HepG2 (cell line): ENCODE measurements around the gene BCKDHB. TPM values are rescaled to one million over a fixed set of nuclear protein-coding genes. Genes with fewer than 3 reads are reported as not detected.

ENCODE experiments used
- ARNTL ChIP-seq: sonication (generic); formaldehyde crosslinking; IDR thresholded peaks from 2 replicates; pipeline ENCODE4 v1.4.0; 2020; ENCODE audit warnings: mild to moderate bottlenecking, missing genetic modification reagents
- GLI4 ChIP-seq: sonication (generic); formaldehyde crosslinking; IDR thresholded peaks from 2 replicates; pipeline ENCODE4 v1.5.1; 2020; ENCODE audit warnings: missing genetic modification reagents, mild to moderate bottlenecking, moderate library complexity, borderline replicate concordance
- HOXA9 ChIP-seq: sonication (generic); formaldehyde crosslinking; IDR thresholded peaks from 2 replicates; pipeline ENCODE4 v1.8.1; 2022; ENCODE audit warnings: missing genetic modification reagents, mild to moderate bottlenecking, moderate library complexity, borderline replicate concordance
- MYNN ChIP-seq: sonication (generic); formaldehyde crosslinking; IDR thresholded peaks from 2 replicates; pipeline ENCODE4 v1.4.0; 2020; ENCODE audit warnings: mild to moderate bottlenecking, low read depth, missing genetic modification reagents
- RFXAP ChIP-seq: sonication (generic); formaldehyde crosslinking; IDR thresholded peaks from 2 replicates; pipeline ENCODE4 v1.4.0; 2020; ENCODE audit warnings: missing genetic modification reagents, borderline replicate concordance
- SAP130 ChIP-seq: IDR thresholded peaks from 2 replicates; pipeline ENCODE4 v1.6.1; 2016; ENCODE audit warnings: low read depth
- SKI ChIP-seq: fragments of 450-650 bp; IDR thresholded peaks from one replicate; pipeline ENCODE4 v1.6.1; 2018; ENCODE audit warnings: mild to moderate bottlenecking; ENCODE audit not compliant: partially characterized antibody
- STAT6 ChIP-seq: sonication (generic); formaldehyde crosslinking; IDR thresholded peaks from 2 replicates; pipeline ENCODE4 v1.4.0; 2020; ENCODE audit warnings: missing genetic modification reagents, mild to moderate bottlenecking, borderline replicate concordance
- TAF15 ChIP-seq: fragments of 200-400 bp; formaldehyde crosslinking; IDR thresholded peaks from one replicate; pipeline ENCODE4 v1.6.1; 2018; ENCODE audit warnings: mild to moderate bottlenecking, low read depth, low read length; ENCODE audit not compliant: poor library complexity, severe bottlenecking
- ZBTB10 ChIP-seq: sonication (generic); formaldehyde crosslinking; IDR thresholded peaks from 2 replicates; pipeline ENCODE4 v1.4.0; 2020; ENCODE audit warnings: missing genetic modification reagents, borderline replicate concordance
- ZNF367 ChIP-seq: sonication (generic); formaldehyde crosslinking; IDR thresholded peaks from 2 replicates; pipeline ENCODE4 v1.4.0; 2020; ENCODE audit warnings: missing genetic modification reagents, borderline replicate concordance
- ZNF44 ChIP-seq: sonication (generic); formaldehyde crosslinking; IDR thresholded peaks from 2 replicates; pipeline ENCODE4 v1.5.1; 2020; ENCODE audit warnings: mild to moderate bottlenecking, missing genetic modification reagents
- ZNF609 ChIP-seq: sonication (generic); formaldehyde crosslinking; IDR thresholded peaks from 2 replicates; pipeline ENCODE4 v1.4.0; 2020; ENCODE audit warnings: mild to moderate bottlenecking, missing genetic modification reagents, borderline replicate concordance
- ZNF615 ChIP-seq: sonication (generic); formaldehyde crosslinking; IDR thresholded peaks from 2 replicates; pipeline ENCODE4 v1.5.0; 2020; ENCODE audit warnings: mild to moderate bottlenecking, missing genetic modification reagents, borderline replicate concordance
- ZNF710 ChIP-seq: sonication (generic); formaldehyde crosslinking; IDR thresholded peaks from 2 replicates; pipeline ENCODE4 v1.5.0; 2020; ENCODE audit warnings: mild to moderate bottlenecking, missing genetic modification reagents, borderline replicate concordance
- polyA plus RNA-seq, 8 experiments: library from polyadenylated mRNA; depleted of rRNA in 3 of 8; stranded (reverse) in 7 of 8; unstranded in 1 of 8; fragments of >200 nt; fragmentation: Illumina TruSeq in 4 of 8; extraction: Trizol in 4 of 8; gene quantifications; 2 replicates each; pipeline versions ENCODE4 v1.2.1 to v1.2.3, GENCODE V29; 2011 to 2016; ENCODE audit warnings: low read depth in 4 of 8, missing spikeins in 1 of 8, mixed read lengths in 1 of 8; ENCODE audit not compliant: insufficient read depth in 1 of 8
- total RNA-seq, 5 experiments: library from RNA; depleted of rRNA; stranded (reverse); fragments of >200 nt; fragmentation: Illumina TruSeq; extraction: Trizol; gene quantifications; 2 replicates each; pipeline ENCODE4 v1.2.3, GENCODE V29; 2016; ENCODE audit warnings: low read depth in 1 of 5

The BCKDHB gene
- total and polyA plus RNA-seq, 2 of the 13 experiments (the other 11 are each of a cell fraction or from before 2014, with no cell fraction given), result 10.8 to 13.6 TPM

GRCh38 chr6:80106418-80107235 lies at the start of gene BCKDHB (continued):
- no peak; the same call in 1 of the 2 replicates for TF ChIP-seq STAT6 (CRISPR knock-in tag)
- TF ChIP-seq TAF15, result no peak
- TF ChIP-seq ZNF367, result no peak
- TF ChIP-seq ARNTL (CRISPR knock-in tag), result 0 out of 2 replicates have a peak, but pooled peaks have one; percentile 23
- no peak for TF ChIP-seq MYNN (CRISPR knock-in tag)
- TF ChIP-seq ZNF615 (CRISPR knock-in tag), result no peak
- peak; percentile 94 for TF ChIP-seq RFXAP (CRISPR knock-in tag)
- TF ChIP-seq ZBTB10 (CRISPR knock-in tag), result no peak
- TF ChIP-seq GLI4 (CRISPR knock-in tag), result no peak
- TF ChIP-seq SAP130 (CRISPR knock-in tag), result peak; percentile 95
- no peak for TF ChIP-seq HOXA9 (CRISPR knock-in tag)
- TF ChIP-seq ZNF44 (CRISPR knock-in tag), result no peak
- no peak for TF ChIP-seq SKI
- TF ChIP-seq ZNF710 (CRISPR knock-in tag), result 0 out of 2 replicates have a peak, but pooled peaks have one; percentile 39
- no peak; the same call in 1 of the 2 replicates for TF ChIP-seq ZNF609 (CRISPR knock-in tag)
